ENCODE data around the gene PRTG. TPM values are rescaled to one million over a fixed set of nuclear protein-coding genes. Genes with fewer than 3 reads are reported as not detected.

The PRTG gene
- total RNA-seq, 1 donor from 2014 or later = not detected

DNA sequence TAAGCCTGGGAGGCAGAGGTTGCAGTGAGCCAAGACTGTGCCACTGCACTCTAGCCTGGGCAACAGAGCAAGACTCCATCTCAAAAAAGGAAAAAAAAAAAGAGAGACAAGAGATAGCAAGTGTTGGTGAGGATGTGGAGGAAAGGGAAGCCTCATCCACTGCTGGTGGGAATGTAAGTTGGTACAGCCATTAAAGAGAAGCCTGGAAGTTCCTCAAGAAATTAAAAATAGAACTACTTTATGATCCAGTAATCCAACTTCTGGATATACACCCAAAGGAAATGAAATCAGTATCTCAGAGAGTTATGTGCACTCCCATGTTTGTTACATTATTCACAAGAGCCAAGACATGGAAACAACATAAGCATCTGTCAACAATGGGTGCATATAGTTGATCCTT is 169.7 kb downstream of the PRTG start:
- intact Hi-C loops (cut with micrococcal nuclease) = no loop called here

DNA sequence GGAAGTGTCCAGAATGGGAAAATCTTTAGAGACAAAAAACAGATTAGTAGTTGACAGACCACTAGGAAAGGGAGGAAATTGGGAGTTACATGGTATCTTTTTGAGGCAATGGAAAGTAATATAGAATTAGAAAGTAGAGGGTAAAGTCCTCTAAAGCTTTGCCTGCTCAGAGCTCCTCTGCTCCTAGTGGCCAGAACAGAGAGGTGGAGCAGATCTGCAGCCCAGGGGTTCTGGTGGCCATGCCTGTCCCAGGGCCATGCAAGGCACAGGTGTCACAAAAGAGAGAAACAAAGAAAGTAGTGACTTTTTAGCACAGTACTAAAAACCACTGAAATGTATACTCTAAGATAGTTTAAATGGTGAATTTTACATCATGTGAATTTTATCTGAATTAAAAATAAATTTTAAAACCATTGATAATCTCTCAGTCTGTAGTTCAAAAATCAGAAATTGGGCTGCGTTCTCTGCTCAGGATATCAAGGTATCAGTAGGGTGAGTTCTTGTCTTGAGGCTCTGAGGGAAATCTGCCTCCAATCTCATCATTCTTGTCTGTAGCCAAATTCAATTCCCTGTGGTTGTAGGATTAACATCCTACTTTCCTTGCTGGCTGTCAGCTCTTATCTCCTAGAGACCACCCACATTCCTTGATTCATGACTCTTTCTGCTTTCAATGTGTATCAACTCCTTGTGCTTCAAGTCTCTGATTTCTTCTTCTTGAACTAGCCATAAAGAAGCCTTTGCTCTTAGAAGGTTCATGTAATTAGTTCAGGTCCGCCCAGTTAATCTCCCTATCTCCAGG is 178.4 kb downstream of the PRTG start:
- intact Hi-C loops (cut with micrococcal nuclease) = no loop called here

DNA sequence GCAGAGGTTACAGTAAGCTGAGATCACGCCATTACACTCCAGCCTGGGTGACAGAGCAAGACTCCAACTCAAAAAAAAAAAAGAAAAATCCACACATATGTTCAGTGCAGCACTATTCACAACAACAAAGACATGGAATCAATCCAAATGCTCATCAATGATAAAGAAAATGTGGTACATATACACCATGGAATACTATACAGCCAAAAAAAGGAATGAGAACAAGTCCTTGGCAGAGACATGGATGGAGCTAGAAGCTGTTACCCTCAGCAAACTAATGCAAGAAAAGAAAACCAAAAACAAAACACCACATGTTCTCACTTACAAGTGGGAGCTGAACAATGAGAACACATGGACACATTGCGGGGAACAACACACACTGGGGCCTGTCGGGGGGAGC is 180.4 kb downstream of the PRTG start:
- intact Hi-C loops (cut with micrococcal nuclease) = no loop called here

Other genes with a start within 250 kb of the PRTG start
- not detected in 2 replicates for gene DNAAF4, start 234.9 kb downstream of the PRTG start, total RNA-seq
- gene PYGO1, start 154.8 kb downstream of the PRTG start, total RNA-seq = not detected in 2 replicates